K562 (cell line): ENCODE data around the gene KIFC3. TPM values are rescaled to one million over a fixed set of nuclear protein-coding genes. Genes with fewer than 3 reads are reported as not detected.

Experiments used
- CTCFL ChIP-seq: IDR thresholded peaks from 2 replicates; pipeline ENCODE4 v1.6.1; 2011; ENCODE audit warnings: borderline replicate concordance, low read depth, mild to moderate bottlenecking, moderate library complexity, low read length; ENCODE audit not compliant: insufficient read depth, poor library complexity, severe bottlenecking
- ELF2 ChIP-seq: fragments of 250-450 bp; sonication (Bioruptor Pico); IDR thresholded peaks from 2 replicates; pipeline ENCODE4 v1.5.0; 2021; ENCODE audit warnings: mild to moderate bottlenecking
- IFI16 ChIP-seq: fragments of 250-450 bp; sonication (Bioruptor Pico); IDR thresholded peaks from 2 replicates; pipeline ENCODE4 v2.1.2; 2022; ENCODE audit warnings: mild to moderate bottlenecking, inconsistent platforms
- NFRKB ChIP-seq: fragments of 450-650 bp; IDR thresholded peaks from 2 replicates; pipeline ENCODE4 v1.6.1; 2016; ENCODE audit warnings: low read depth
- NFXL1 ChIP-seq: fragments of 450-650 bp; formaldehyde crosslinking; IDR thresholded peaks from 2 replicates; pipeline ENCODE4 v1.4.0; 2021; ENCODE audit warnings: mild to moderate bottlenecking
- PHF21A ChIP-seq: fragments of 450-650 bp; IDR thresholded peaks from 2 replicates; pipeline ENCODE4 v1.6.1; 2017; ENCODE audit warnings: low read depth, borderline replicate concordance
- RUNX1 ChIP-seq: sonication (generic); IDR thresholded peaks from 2 replicates; pipeline ENCODE4 v1.6.1; 2016; ENCODE audit warnings: antibody characterized with exemption, low read depth
- ZNF143 ChIP-seq: sonication (generic); formaldehyde crosslinking; IDR thresholded peaks from 2 replicates; pipeline ENCODE4 v1.9.0; 2022; ENCODE audit warnings: mild to moderate bottlenecking, missing genetic modification reagents
- polyA plus RNA-seq, 8 experiments: library from polyadenylated mRNA; depleted of rRNA in 4 of 8; stranded (reverse) in 5 of 8; unstranded in 3 of 8; fragments of >200 nt; fragmentation: Nextera tagmentation in 2 of 8; fragmentation: Illumina TruSeq in 1 of 8; extraction: Ambion mirVana in 2 of 8; extraction: Trizol in 1 of 8; gene quantifications; 2 replicates each; pipeline versions ENCODE4 v1.2.1 to v1.2.3, GENCODE V29; 2011 to 2014; ENCODE audit warnings: inconsistent platforms in 1 of 8, missing spikeins in 1 of 8
- total RNA-seq, 7 experiments: library from RNA; depleted of rRNA in 6 of 7; stranded (reverse); fragments of >200 nt in 6 of 7; fragmentation: Illumina TruSeq in 2 of 7; extraction: Trizol in 2 of 7; gene quantifications; 2 replicates each; pipeline versions ENCODE4 v1.2.1 to v1.2.3, GENCODE V29; 2011 to 2021; ENCODE audit warnings: low replicate concordance in 1 of 7
- TF ChIP-seq, protein P1 (sequence below): fragments of 250-450 bp; sonication (Bioruptor Pico); IDR thresholded peaks from 2 replicates; pipeline ENCODE4 v1.8.0; 2022; ENCODE audit warnings: inconsistent platforms, mild to moderate bottlenecking, moderate library complexity, borderline replicate concordance

KIFC3 gene
- total and polyA plus RNA-seq, 9 of the 15 experiments (the other 6 are each of a cell fraction or from before 2014, with no cell fraction given), result 0.23 to 105 (median 26.2) TPM

- no peak for TF ChIP-seq ZNF143
- no peak for TF ChIP-seq NFXL1 (CRISPR knock-in tag)
- no peak for TF ChIP-seq PHF21A
- TF ChIP-seq IFI16 (CRISPR knock-in tag), result no peak
- no peak for TF ChIP-seq NFRKB
- TF ChIP-seq RUNX1, result no peak
- TF ChIP-seq ELF2 (CRISPR knock-in tag), result no peak
- no peak for TF ChIP-seq CTCFL
- TF ChIP-seq, protein P1, sequence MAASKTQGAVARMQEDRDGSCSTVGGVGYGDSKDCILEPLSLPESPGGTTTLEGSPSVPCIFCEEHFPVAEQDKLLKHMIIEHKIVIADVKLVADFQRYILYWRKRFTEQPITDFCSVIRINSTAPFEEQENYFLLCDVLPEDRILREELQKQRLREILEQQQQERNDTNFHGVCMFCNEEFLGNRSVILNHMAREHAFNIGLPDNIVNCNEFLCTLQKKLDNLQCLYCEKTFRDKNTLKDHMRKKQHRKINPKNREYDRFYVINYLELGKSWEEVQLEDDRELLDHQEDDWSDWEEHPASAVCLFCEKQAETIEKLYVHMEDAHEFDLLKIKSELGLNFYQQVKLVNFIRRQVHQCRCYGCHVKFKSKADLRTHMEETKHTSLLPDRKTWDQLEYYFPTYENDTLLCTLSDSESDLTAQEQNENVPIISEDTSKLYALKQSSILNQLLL (CRISPR knock-in tag), result no peak
Measured at GRCh38 chr16:57830890-57831484, 28.7 kb upstream of the KIFC3 start (continued).
